SK-N-MC (cell line): ENCODE data around the gene CNPPD1.

ENCODE experiments used
- DNase-seq: peaks from one replicate; pipeline ENCODE4 v3.0.0-alpha.2; 2011; ENCODE audit warnings: low read depth, low spot score
- H3K27ac ChIP-seq: fragments of 200-600 bp; sonication (generic); 2 replicates; pipeline ENCODE4 v1.5.1; 2016; ENCODE audit warnings: mixed run types
- H3K36me3 ChIP-seq: fragments of 200-600 bp; sonication (generic); 2 replicates; pipeline ENCODE4 v1.6.1; 2017; ENCODE audit warnings: antibody characterized with exemption, low read length, mixed read lengths; ENCODE audit not compliant: insufficient read depth
- H3K4me3 ChIP-seq: fragments of 200-600 bp; sonication (generic); 2 replicates; pipeline ENCODE4 v1.5.1; 2016
- H3K9ac ChIP-seq: fragments of 200-600 bp; sonication (generic); 2 replicates; pipeline ENCODE4 v1.8.0; 2017; ENCODE audit warnings: mixed run types, mixed read lengths; ENCODE audit not compliant: insufficient read length
- H3K9me3 ChIP-seq: fragments of 200-600 bp; sonication (generic); 2 replicates; pipeline ENCODE4 v1.6.1; 2017; ENCODE audit warnings: low read depth, mild to moderate bottlenecking, antibody characterized with exemption, low read length, moderate library complexity, mixed read lengths
- EZH2 ChIP-seq: fragments of 200-600 bp; sonication (generic); IDR thresholded peaks from one replicate; pipeline ENCODE4 v1.6.1; 2017; ENCODE audit warnings: antibody characterized with exemption
- FOXP2 ChIP-seq: optimal IDR thresholded peaks from 2 replicates; pipeline ENCODE3; 2011; ENCODE audit warnings: mild to moderate bottlenecking, moderate library complexity; ENCODE audit not compliant: insufficient read depth; ENCODE audit errors: extremely low read length, control extremely low read depth
- POLR2AphosphoS5 ChIP-seq: IDR thresholded peaks from 2 replicates; pipeline ENCODE4 v1.6.1; 2012; ENCODE audit warnings: mild to moderate bottlenecking, low read depth, low read length, borderline replicate concordance

Gene CNPPD1

DNA sequence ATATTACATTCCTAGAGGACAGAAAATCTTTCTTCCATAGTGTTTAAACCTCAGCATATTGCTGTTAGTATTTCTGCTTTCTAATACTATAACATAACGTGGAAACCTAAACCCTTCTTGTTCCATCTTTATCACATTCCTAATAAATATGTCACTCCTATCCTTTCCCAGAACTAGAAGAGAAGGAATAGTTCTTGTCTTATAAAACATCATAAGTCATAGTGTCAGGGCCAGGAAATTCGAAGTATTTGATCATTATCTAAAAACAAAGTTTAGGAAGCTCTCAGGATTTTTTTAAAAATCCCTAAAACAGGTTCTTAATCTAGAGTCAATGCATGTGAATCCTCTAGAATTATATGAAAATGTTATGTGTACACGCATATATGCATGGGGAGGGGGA, 18.1 kb downstream of the CNPPD1 start:
- no peak overlapping the region for H3K9ac ChIP-seq
- no peak overlapping the region for H3K4me3 ChIP-seq
- H3K9me3 ChIP-seq: no peaks in the 10 kb centered on the region
- DNase-seq: no peak
- H3K27ac ChIP-seq: no peak overlapping the region
- H3K36me3 ChIP-seq: no peaks in the 10 kb centered on the region
- TF ChIP-seq POLR2AphosphoS5 (no peak), FOXP2 (no peak), EZH2 (no peak)

DNA sequence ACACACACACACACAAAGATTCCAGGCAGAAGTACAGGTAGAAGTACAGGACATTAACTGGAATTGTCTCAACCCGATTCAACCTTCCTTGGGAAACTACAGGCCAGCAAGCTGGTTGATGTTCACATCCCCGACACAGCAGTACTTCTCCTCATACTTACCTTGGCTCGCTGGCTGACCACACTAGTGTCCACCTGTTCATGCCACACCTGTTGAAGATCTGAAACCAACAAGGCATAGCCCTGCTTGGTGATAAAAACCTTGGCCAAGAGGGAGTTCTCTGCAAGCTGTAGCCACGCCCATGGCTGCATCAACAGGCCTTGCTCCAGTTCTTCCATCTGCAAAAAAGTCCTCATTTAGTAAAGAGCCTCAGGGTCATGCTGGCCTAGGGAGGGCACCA, 18.7 kb downstream of the CNPPD1 start:
- Histone ChIP-seq H3K36me3 (no peaks in the 10 kb centered on the region), H3K4me3 (no peak overlapping the region), H3K9me3 (no peaks in the 10 kb centered on the region), H3K27ac (no peak overlapping the region), H3K9ac (no peak overlapping the region)
- no peak for DNase-seq
- TF ChIP-seq POLR2AphosphoS5: no peak
- no peak for TF ChIP-seq FOXP2
- TF ChIP-seq EZH2: no peak

DNA sequence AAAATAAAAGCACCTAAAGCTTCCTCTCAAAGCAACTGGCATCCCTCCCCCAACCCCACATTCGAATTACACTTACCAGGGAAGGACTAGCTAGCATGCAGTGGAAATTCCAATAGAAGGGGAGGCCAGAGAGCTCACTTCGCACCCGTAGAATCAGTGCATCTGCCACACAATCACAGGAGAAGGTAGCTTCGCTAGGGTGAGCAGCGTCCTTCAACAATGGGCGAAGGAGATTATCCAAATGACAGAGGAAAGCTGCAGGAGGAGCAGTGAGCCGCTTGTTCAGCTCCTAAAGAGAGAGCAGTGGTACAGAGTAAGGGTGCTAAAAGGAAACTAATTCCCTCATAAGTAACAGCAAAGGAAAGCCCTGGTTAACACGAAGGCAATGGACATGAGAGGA, 19.3 kb downstream of the CNPPD1 start:
- TF ChIP-seq POLR2AphosphoS5 (no peak), FOXP2 (no peak), EZH2 (no peak)
- Histone ChIP-seq H3K9me3 (no peaks in the 10 kb centered on the region), H3K27ac (no peak overlapping the region), H3K9ac (no peak overlapping the region), H3K36me3 (no peaks in the 10 kb centered on the region), H3K4me3 (no peak overlapping the region)
- no peak for DNase-seq

DNA sequence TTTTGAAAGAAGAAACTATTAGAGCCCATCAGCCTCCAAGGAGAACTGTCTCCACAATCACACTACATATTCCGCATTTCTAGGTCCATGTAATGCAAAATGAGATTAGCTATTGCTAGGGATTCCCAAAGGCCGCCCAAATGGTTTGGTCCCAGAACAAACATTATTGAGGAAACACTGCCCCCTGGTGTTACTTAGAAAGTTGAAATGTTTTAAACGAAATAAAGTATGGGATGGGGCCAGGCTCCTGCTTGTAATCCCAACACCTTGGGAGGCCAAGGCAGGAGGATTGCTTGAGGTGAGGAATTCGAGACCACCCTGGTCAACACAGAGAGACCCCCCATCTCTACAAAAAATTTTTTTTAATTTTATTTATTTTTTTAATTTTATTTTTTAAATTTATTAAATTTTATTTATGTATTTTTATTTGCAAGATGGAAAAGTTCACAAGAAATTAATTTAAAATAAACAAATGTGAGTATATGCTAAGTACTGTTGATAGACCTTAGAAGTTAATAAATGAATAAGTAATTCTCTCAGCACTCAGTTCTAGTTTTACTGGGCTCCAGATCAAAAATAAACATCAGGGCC, 21.6 kb downstream of the CNPPD1 start:
- no peaks in the 10 kb centered on the region for H3K9me3 ChIP-seq
- no peak for TF ChIP-seq EZH2
- TF ChIP-seq FOXP2: no peak
- TF ChIP-seq POLR2AphosphoS5: no peak
- no peak overlapping the region for H3K27ac ChIP-seq
- no peak overlapping the region for H3K9ac ChIP-seq
- H3K4me3 ChIP-seq: no peak overlapping the region
- H3K36me3 ChIP-seq: no peaks in the 10 kb centered on the region
- DNase-seq: no peak

DNA sequence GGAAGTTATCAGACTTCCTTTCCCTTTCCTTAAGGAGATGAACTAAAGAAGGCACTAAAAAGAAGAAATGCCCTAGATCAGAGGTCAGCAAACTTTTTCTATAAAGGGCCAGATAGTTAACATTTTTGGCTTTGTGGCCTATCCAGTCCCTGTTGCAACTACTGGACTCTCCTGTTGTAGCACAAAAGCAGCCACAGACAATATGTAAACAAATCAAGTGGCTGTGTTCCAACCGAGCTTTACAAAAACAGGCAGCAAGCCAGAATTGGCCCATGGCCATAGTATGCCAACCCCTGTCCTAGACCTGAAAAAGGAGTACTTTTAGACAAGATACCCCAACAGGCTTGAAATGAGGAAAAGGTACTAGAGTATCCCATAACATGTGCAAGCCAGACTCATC, 27.1 kb downstream of the CNPPD1 start:
- DNase-seq: no peak
- H3K9ac ChIP-seq: no peak overlapping the region
- no peaks in the 10 kb centered on the region for H3K9me3 ChIP-seq
- TF ChIP-seq EZH2 (no peak), FOXP2 (no peak), POLR2AphosphoS5 (no peak)
- H3K36me3 ChIP-seq: no peaks in the 10 kb centered on the region
- no peak overlapping the region for H3K27ac ChIP-seq
- H3K4me3 ChIP-seq: no peak overlapping the region

DNA sequence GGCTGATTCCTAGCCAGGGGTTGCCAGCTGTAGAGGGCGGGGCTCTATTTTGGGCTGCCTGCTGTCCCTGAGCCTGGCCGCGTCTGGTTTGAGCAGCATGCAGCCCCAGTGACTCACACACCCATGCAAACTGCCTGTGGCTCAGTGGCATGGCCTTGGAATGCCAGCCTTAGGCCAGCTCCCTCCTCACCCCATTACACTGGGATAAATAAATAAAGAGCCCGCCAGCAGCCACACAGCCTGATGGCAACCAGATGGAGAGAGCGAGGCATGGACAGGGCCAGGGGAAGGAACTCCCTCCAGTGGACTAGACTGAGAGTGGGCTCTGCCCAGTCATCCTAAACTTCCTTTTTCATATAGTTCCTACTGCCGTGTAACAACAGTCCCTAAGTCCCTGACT, 34.4 kb downstream of the CNPPD1 start:
- Histone ChIP-seq H3K9me3 (no peaks in the 10 kb centered on the region), H3K27ac (no peak overlapping the region), H3K4me3 (no peak overlapping the region), H3K36me3 (no peaks in the 10 kb centered on the region; the same call in 1 of the 2 replicates), H3K9ac (no peak overlapping the region)
- no peak for DNase-seq
- TF ChIP-seq FOXP2 (no peak), POLR2AphosphoS5 (no peak), EZH2 (no peak)

DNA sequence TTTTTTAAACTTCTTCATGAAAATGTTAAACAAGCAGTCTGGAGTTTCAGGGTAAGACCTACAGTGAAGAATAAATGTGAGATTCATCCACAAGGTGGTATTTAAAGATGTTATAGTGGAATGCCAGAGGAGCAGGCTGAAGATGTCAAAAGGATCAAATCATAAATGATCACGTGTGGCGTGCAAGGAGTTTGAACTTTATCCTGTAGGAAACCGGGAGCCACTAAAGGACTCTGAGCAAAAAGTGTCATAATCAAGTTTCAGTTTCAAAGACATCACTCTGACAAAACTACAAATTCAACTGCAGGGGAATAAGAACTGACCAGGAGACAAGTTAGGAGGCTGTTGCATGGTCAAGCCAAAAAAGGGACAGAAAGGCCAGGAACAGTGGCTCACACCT, 36.0 kb downstream of the CNPPD1 start:
- TF ChIP-seq EZH2 (no peak), FOXP2 (no peak)
- H3K36me3 ChIP-seq: no peaks in the 10 kb centered on the region; the same call in 1 of the 2 replicates
- H3K9me3 ChIP-seq: no peaks in the 10 kb centered on the region
- no peak overlapping the region for H3K9ac ChIP-seq
- DNase-seq: no peak
- H3K27ac ChIP-seq: no peak overlapping the region
- H3K4me3 ChIP-seq: no peak overlapping the region

DNA sequence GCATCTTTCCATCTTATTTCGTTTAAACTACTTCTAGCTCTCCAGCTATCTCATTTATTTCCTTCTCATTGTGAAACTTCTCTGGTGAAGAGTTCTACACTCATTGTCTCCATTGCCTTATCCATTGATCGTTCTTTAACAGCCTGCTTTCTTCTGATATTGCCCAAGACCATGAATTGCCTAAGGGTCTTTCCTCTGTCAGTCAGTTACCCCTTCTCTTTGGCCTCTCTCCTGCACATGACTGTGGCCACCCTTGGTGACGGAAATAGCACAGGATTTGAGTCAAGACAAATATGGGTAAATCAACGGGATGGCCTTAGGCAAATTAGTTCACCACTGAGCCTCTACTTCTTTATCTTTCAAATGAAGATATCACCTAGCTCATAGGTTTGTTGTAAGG, 42.7 kb downstream of the CNPPD1 start:
- DNase-seq: no peak
- no peaks in the 10 kb centered on the region for H3K9me3 ChIP-seq
- H3K9ac ChIP-seq: no peak overlapping the region

DNA sequence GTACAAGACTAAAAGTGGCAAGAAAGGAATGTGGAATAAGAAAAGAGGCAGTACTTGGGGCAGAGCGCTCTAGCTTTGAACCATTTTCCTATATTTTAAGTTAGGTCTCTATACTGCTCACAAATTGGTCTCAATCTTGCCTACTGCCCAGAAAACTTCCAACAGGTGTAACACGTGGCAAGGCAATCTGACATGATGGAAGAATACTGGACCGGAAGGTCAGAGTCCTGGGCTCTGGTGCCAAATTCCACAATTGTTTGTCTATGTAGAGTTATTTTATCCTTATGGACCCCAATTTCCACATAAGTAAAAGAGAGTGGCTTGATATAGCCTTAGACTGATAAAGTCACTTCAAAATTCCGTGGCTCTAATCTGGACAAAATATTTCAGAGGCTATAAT, 45.0 kb downstream of the CNPPD1 start:
- no peak for DNase-seq
- H3K36me3 ChIP-seq: no peaks in the 10 kb centered on the region
- no peak for TF ChIP-seq FOXP2
- no peak for TF ChIP-seq POLR2AphosphoS5
- no peak overlapping the region for H3K4me3 ChIP-seq
- no peak overlapping the region for H3K9ac ChIP-seq
- no peak overlapping the region for H3K27ac ChIP-seq
- H3K9me3 ChIP-seq: no peaks in the 10 kb centered on the region

More for the DNA sequence above, 42.7 kb downstream of the CNPPD1 start:
- Histone ChIP-seq H3K27ac (no peak overlapping the region), H3K36me3 (no peaks in the 10 kb centered on the region), H3K4me3 (no peak overlapping the region)
- TF ChIP-seq FOXP2 (no peak), POLR2AphosphoS5 (no peak), EZH2 (no peak)
